Activated naive CD4-positive, alpha-beta T cell treated with anti-CD3 and anti-CD28 coated beads for 36 hours (primary cell): ENCODE results near the gene PLEKHD1. TPM values are rescaled to one million over a fixed set of nuclear protein-coding genes. Genes with fewer than 3 reads are reported as not detected.
A peak's percentile ranks its signal among the peaks of the same experiment; 100 is the strongest.

Experiments
- CTCF ChIA-PET: fragments of 350-600 bp; sonication (Branson Sonifier 250); formaldehyde crosslinking; loops from one replicate; lab custom pipeline; 2021; ENCODE audit warnings: antibody characterized with exemption; lab: Charles Lee
- DNase-seq: peaks from one replicate; pipeline ENCODE4 v3.0.0-alpha.2; 2020
- H3K27ac Mint-ChIP-seq: one replicate; pipeline ENCODE4 v1.8.0; 2021; ENCODE audit warnings: mild to moderate bottlenecking, mixed read lengths
- H3K27me3 Mint-ChIP-seq: one replicate; pipeline ENCODE4 v1.8.0; 2021; ENCODE audit warnings: low read depth, mixed read lengths
- H3K36me3 Mint-ChIP-seq: one replicate; pipeline ENCODE4 v1.8.0; 2021; ENCODE audit warnings: low read depth, mixed read lengths
- H3K4me1 Mint-ChIP-seq: one replicate; pipeline ENCODE4 v1.8.0; 2021; ENCODE audit warnings: low read depth, mixed read lengths
- H3K4me3 Mint-ChIP-seq: one replicate; pipeline ENCODE4 v1.8.0; 2021; ENCODE audit warnings: mild to moderate bottlenecking, moderate library complexity, mixed read lengths
- H3K9me3 Mint-ChIP-seq: one replicate; pipeline ENCODE4 v1.8.0; 2021; ENCODE audit warnings: mixed read lengths
- intact Hi-C: fragments of 100-400 bp; cut with micrococcal nuclease; formaldehyde crosslinking; loops from one replicate; pipeline ENCODE4 v1.15.1; 2023
- total RNA-seq, 2 experiments: library from RNA; stranded (reverse); gene quantifications; one replicate each; pipeline ENCODE4 v1.2.3, GENCODE V29; 2021

PLEKHD1 gene
- total RNA-seq, 2 experiments from 2014 or later: not detected

DNA sequence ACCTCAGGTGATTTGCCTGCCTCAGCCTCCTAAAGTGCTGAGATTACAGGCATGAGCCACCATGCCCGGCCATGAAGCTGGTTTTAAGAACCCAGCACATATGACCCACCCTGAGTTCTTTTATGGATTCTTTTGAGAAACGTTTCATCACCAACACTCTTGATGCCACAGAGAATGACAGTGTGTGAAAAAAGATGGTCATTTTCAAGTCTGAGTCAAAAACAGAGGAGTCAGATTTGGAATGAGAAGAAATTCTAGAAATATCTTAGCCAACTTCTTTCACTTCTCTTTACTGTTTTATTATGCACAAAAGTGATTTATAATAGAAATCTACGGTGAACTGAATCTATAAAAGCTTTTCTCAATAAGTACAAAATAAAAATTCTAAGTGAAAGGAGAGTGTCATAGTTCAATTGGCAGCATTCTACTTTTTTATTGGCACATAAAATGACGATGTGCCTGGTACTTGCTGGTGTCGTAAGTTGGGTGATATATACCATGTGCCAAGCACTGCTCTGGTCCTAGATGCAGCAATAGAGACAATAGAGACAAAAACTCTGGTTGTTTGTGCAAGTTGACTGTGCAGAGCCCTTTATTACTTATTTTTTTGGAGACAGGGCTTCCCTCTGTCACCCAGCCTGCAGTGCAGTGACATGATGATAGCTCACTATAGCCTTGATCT is 56.3 kb downstream of the PLEKHD1 start:
- H3K36me3 Mint-ChIP-seq: no peaks in the 10 kb centered on the region
- CTCF ChIA-PET: interaction anchor here (0.7 to 1.5 kb wide), 4 partner anchors 9 to 540 kb away, joined by 3 to 5 read pairs (median 4); partner anchors contain the start of gene CCDC177

DNA sequence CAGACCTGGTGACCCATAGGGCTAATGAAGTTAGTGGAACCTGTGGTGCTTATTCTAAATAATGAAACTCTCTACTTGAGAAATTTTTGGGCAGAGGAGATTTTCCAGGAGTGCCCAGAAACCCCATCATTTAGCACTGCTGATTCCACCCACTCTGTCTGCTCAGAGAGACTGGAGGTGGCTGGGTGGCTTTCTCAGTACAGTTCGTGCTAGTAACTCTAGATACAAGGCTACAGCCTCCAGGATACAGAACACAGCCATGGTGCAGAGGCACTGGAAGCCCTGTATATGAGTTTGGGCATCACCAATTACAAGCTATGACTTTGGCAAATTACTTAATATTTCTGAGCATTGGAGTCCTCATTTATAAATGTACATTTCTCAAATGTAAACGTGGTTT is 57.8 kb downstream of the PLEKHD1 start:
- no peak overlapping the region for H3K27ac Mint-ChIP-seq
- H3K4me1 Mint-ChIP-seq: peaks cover 3% of the 10 kb centered on the region
- H3K36me3 Mint-ChIP-seq: no peaks in the 10 kb centered on the region
- DNase-seq: no peak
- H3K27me3 Mint-ChIP-seq: peaks cover 28% of the 10 kb centered on the region
- no peak overlapping the region for H3K4me3 Mint-ChIP-seq
- CTCF ChIA-PET: interaction anchor here (0.6 to 1.5 kb wide), 2 partner anchors 30 to 232 kb away, joined by 4 to 5 read pairs; no protein-coding TSS in a partner anchor
- intact Hi-C loops: no loop called here
- H3K9me3 Mint-ChIP-seq: no peaks in the 10 kb centered on the region

More for the DNA sequence above, 56.3 kb downstream of the PLEKHD1 start:
- peaks cover 3% of the 10 kb centered on the region for H3K4me1 Mint-ChIP-seq
- H3K27me3 Mint-ChIP-seq: peaks cover 16% of the 10 kb centered on the region
- H3K4me3 Mint-ChIP-seq: no peak overlapping the region
- no peaks in the 10 kb centered on the region for H3K9me3 Mint-ChIP-seq
- no peak for DNase-seq
- intact Hi-C loops: no loop called here
- no peak overlapping the region for H3K27ac Mint-ChIP-seq

DNA sequence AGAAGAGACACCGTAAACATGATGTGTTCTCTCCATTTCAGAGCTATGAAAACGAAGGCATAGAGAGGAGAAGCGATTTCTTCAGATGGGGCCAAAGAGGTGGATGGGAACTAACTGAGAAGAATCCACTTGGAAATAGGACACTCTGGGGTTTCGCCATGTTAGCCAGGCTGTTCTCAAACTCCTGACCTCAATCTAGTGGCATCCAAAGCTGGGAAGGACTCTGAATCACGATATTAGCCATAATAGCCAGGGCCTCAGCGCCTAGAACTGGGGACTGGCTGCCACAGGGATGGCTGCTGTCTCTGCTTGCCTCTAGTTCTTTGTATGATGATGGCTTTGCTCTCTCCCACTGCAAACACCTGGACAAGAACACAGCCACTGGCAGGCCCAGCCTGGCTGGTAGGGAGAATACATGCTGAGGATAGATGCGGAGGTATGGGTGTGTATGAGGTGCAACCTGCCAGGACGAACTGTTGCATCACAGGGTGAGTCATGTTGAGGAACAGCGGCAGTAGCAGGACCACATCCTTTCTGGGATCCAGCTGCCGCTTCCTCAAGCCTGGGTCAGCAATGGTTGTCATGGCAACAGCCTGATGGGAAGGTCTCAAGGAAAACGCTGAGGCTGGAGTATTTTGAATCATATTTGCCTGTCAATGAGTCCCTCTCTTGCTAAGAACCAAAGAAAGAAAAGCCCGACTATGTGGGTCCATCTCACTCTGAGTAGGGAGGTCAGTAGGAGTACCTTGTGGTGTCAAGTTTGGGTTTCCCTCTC is 59.0 kb downstream of the PLEKHD1 start:
- CTCF ChIA-PET: interaction anchor here (0.6 to 1.4 kb wide), 2 partner anchors 69 to 233 kb away, joined by 4 read pairs; no protein-coding TSS in a partner anchor
- Mint-ChIP-seq H3K36me3 (no peaks in the 10 kb centered on the region), H3K4me1 (peaks cover 6% of the 10 kb centered on the region), H3K27me3 (peaks cover 34% of the 10 kb centered on the region), H3K4me3 (no peak overlapping the region), H3K27ac (no peak overlapping the region), H3K9me3 (no peaks in the 10 kb centered on the region)
- intact Hi-C loops: no loop called here
- peak; percentile 69 for DNase-seq

GRCh38 chr14:69547701-69548348 is 63.3 kb downstream of the PLEKHD1 start:
- H3K4me3 Mint-ChIP-seq: no peak overlapping the region
- peaks cover 6% of the 10 kb centered on the region for H3K4me1 Mint-ChIP-seq
- CTCF ChIA-PET: interaction anchor here (0.6 to 2.5 kb wide), 22 partner anchors 8 to 734 kb away, joined by 3 to 16 read pairs (median 4); partner anchors contain the start of genes CCDC177 and SRSF5
- H3K9me3 Mint-ChIP-seq: no peaks in the 10 kb centered on the region
- H3K27ac Mint-ChIP-seq: no peak overlapping the region
- H3K36me3 Mint-ChIP-seq: no peaks in the 10 kb centered on the region
- peak; percentile 18 for DNase-seq
- H3K27me3 Mint-ChIP-seq: peaks cover 44% of the 10 kb centered on the region
- intact Hi-C loops: loop anchor here (1.0 kb wide), 1 partner anchor 26 kb away; the partner anchor contains the start of gene CCDC177

- Mint-ChIP-seq H3K9me3 (no peaks in the 10 kb centered on the region), H3K36me3 (no peaks in the 10 kb centered on the region), H3K27me3 (peaks cover 45% of the 10 kb centered on the region), H3K4me3 (no peak overlapping the region), H3K4me1 (peaks cover 4% of the 10 kb centered on the region), H3K27ac (no peak overlapping the region)
- DNase-seq: no peak
- intact Hi-C loops: loop anchor here (1.0 kb wide), 1 partner anchor 26 kb away; the partner anchor contains the start of gene CCDC177
- CTCF ChIA-PET: interaction anchor here (0.6 to 2.5 kb wide), 22 partner anchors 9 to 733 kb away, joined by 3 to 16 read pairs (median 4); partner anchors contain the start of genes CCDC177 and SRSF5
Observed at GRCh38 chr14:69548566-69548965, 64.0 kb downstream of the PLEKHD1 start.

DNA sequence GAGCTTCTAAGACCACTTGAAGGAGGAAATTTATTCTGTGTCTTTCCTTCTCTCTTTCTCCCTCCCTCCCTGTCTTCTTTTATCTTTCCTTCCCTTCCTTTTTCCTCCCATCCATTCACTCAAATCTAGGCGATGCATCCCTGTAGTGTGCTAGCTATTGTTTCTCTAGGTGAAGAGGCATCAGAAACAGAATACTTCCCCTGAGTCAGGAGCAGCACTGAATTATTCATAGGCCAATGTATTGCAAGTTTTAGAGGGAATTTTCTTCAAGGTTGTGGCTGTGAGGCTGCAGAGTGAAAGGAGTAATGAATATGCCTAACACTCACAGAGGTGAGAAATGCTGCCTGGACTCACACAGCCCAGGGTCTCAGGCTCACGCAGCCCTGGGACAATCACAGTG is 67.0 kb downstream of the PLEKHD1 start:
- DNase-seq: no peak
- Mint-ChIP-seq H3K36me3 (no peaks in the 10 kb centered on the region), H3K27ac (no peak overlapping the region), H3K9me3 (no peaks in the 10 kb centered on the region), H3K4me1 (peaks cover 2% of the 10 kb centered on the region), H3K27me3 (peaks cover 29% of the 10 kb centered on the region), H3K4me3 (no peak overlapping the region)
- intact Hi-C loops: no loop called here
- CTCF ChIA-PET: interaction anchor here (0.8 kb wide), 1 partner anchor 26 kb away, joined by 3 read pairs; no protein-coding TSS in a partner anchor

GRCh38 chr14:69553252-69553651 is 68.7 kb downstream of the PLEKHD1 start:
- no peak overlapping the region for H3K27ac Mint-ChIP-seq
- no peaks in the 10 kb centered on the region for H3K36me3 Mint-ChIP-seq
- H3K9me3 Mint-ChIP-seq: no peaks in the 10 kb centered on the region
- DNase-seq: no peak
- no peak overlapping the region for H3K4me3 Mint-ChIP-seq
- peaks cover under 1% of the 10 kb centered on the region for H3K4me1 Mint-ChIP-seq
- H3K27me3 Mint-ChIP-seq: peaks cover 16% of the 10 kb centered on the region
- CTCF ChIA-PET: interaction anchor here (1.0 kb wide), 1 partner anchor 21 kb away, joined by 3 read pairs; no protein-coding TSS in a partner anchor
- intact Hi-C loops: no loop called here

DNA sequence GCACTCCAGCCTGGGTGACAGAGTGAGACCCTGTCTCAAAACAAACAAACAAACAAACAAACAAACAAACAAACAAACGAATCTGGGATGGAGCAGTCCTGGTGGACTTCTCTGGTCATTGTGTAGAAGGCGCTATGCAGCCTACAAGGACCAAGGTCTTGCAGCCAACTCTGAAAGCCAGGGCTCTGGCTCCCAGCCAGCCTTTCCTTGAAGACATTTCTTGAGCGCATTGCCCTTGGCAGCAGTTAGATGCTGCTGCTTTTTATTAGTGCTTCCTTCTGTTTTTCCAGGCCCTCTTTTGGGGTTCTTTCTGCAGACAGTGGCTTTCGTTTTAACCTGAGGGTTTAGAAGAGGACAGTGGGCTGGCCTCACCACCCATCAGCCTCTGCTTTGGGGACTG is 70.0 kb downstream of the PLEKHD1 start:
- Mint-ChIP-seq H3K4me3 (no peak overlapping the region), H3K4me1 (no peaks in the 10 kb centered on the region), H3K27me3 (peaks cover 18% of the 10 kb centered on the region), H3K36me3 (no peaks in the 10 kb centered on the region), H3K9me3 (no peaks in the 10 kb centered on the region), H3K27ac (no peak overlapping the region)
- no peak for DNase-seq
- intact Hi-C loops: no loop called here
- CTCF ChIA-PET: interaction anchor here (0.5 to 1.3 kb wide), 2 partner anchors 10 to 177 kb away, joined by 3 read pairs; no protein-coding TSS in a partner anchor

- Mint-ChIP-seq H3K4me1 (no peaks in the 10 kb centered on the region), H3K4me3 (no peak overlapping the region), H3K36me3 (no peaks in the 10 kb centered on the region), H3K9me3 (no peaks in the 10 kb centered on the region), H3K27ac (no peak overlapping the region), H3K27me3 (peaks cover 19% of the 10 kb centered on the region)
- no peak for DNase-seq
- intact Hi-C loops: no loop called here
- CTCF ChIA-PET: no interaction called here
Observed at GRCh38 chr14:69558774-69559173, 74.2 kb downstream of the PLEKHD1 start.

DNA sequence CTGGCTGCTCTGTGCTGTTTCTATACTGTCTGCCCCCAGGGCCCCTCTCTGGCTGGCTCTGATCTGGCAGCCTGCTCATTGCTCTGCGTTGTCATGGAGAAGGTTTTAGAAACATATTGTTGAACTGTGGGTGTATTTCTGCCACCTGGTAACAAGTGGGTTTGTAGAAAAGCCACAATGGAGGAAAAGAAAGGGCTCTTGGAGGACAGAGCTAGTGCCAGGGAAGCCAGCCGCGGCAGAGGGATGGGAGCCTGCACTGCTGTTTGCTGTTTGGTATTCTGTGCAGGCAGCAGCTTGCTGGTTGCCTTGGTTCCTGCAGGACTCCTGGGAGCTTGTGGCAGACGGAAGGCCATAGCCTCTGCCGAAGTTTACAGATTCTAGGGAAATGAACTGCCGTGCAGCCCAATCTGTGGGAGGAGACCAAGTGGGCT is 75.1 kb downstream of the PLEKHD1 start:
- H3K4me3 Mint-ChIP-seq: no peak overlapping the region
- intact Hi-C loops: no loop called here
- H3K36me3 Mint-ChIP-seq: no peaks in the 10 kb centered on the region
- peaks cover 19% of the 10 kb centered on the region for H3K27me3 Mint-ChIP-seq
- DNase-seq: no peak
- no peaks in the 10 kb centered on the region for H3K4me1 Mint-ChIP-seq
- no peak overlapping the region for H3K27ac Mint-ChIP-seq
- CTCF ChIA-PET: interaction anchor here (3.5 kb wide), 1 partner anchor 11 kb away, joined by 16 read pairs; no protein-coding TSS in a partner anchor
- H3K9me3 Mint-ChIP-seq: no peaks in the 10 kb centered on the region

DNA sequence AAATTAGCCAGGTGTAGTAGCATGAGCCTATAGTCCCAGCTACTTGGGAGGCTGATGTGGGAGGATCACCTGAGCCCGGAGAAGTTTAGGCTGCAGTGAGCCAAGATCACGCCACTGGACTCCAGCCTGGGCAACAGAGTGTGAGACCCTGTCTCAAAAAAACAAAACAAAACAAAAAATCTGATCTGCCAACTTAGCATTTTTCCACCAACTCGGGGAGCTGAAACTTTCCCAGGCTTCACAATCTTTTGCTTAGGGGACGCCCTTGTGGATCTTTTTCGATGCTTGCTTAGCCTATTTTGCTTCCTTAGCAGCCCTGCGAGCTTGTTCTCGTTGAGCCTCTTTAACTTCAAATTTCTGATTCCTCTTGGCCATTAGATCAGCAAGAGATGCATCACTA is 76.3 kb downstream of the PLEKHD1 start:
- Mint-ChIP-seq H3K36me3 (no peaks in the 10 kb centered on the region), H3K4me3 (no peak overlapping the region), H3K27me3 (peaks cover 22% of the 10 kb centered on the region), H3K27ac (no peak overlapping the region), H3K4me1 (no peaks in the 10 kb centered on the region), H3K9me3 (no peaks in the 10 kb centered on the region)
- CTCF ChIA-PET: interaction anchor here (0.6 to 3.5 kb wide), 2 partner anchors 13 to 165 kb away, joined by 3 to 16 read pairs; no protein-coding TSS in a partner anchor
- intact Hi-C loops: no loop called here
- no peak for DNase-seq
